Measurements from ENCODE around the gene NRSN2. TPM values are rescaled to one million over a fixed set of nuclear protein-coding genes. Genes with fewer than 3 reads are reported as not detected.
A peak's percentile ranks its signal among the peaks of the same experiment; 100 is the strongest.

Gene NRSN2
- total and polyA plus RNA-seq, 2 of the 4 experiments (the other 2 are of a cell fraction) = 9.9 to 101 TPM

DNA sequence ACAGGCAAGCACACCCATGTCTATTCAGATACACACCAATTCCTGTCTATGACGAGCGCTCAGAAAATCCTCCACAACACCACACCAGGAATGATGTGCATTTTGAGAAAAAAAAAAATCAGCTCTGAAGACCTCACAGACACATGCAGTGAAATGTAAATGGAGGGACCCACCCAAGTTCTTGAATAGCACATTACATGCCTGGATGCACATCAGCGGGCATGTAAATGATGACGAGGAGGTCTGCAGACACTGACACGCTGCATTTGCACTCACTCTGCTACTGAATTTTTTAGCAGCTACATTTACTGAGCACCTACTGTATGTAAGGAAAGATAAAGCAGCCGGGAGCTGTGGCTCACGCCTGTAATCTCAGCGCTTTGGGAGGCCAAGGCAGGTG is 14.7 kb downstream of the NRSN2 start:
- no peak overlapping the region for H2BK20ac ChIP-seq (ENCODE audit: low read depth, low read length)
- H2BK120ac ChIP-seq (ENCODE audit: low read depth, low read length) = 0 out of 2 replicates have a peak overlapping the region, but pooled peaks have one; percentile 25
- DNase-seq (no peak), ATAC-seq (ENCODE audit: low read depth) (no peak)
- no peak overlapping the region; a peak in 1 of 4 replicates for H4K8ac ChIP-seq (ENCODE audit: low read depth in 2 of 2, low read length in 2 of 2)
- WGBS, 2 experiments (ENCODE audit: extremely low coverage in 2 of 2, insufficient read length in 1 of 2) = 100% methylated on average over 2 of the region's 8 CpGs; no CpG with 5 or more reads in 1 of the 2 experiments
- no TSS peak for BruUV-seq (replicated peaks)
- no peak overlapping the region for H2AFZ ChIP-seq (replicated peaks; ENCODE audit: low read length, poor library complexity)
- no peak overlapping the region for H3K18ac ChIP-seq (ENCODE audit: low read depth, low read length)
- H3K4me1 ChIP-seq (ENCODE audit: control insufficient read depth, insufficient read depth, low read length) = peaks cover 26% of the 10 kb centered on the region
- H2AK9ac ChIP-seq (replicated peaks; ENCODE audit: low read depth, low read length, poor library complexity) = no peak overlapping the region
- no peak overlapping the region for H3K14ac ChIP-seq (replicated peaks; ENCODE audit: low read depth, low read length)
- no peak overlapping the region for H3K23ac ChIP-seq (ENCODE audit: low read depth, low read length)
- H2BK5ac ChIP-seq (ENCODE audit: low read depth, low read length, poor library complexity, severe bottlenecking) = no peak overlapping the region
- H3K4ac ChIP-seq (ENCODE audit: low read depth, low read length) = no peak overlapping the region
- no peak overlapping the region for H3K4me3 ChIP-seq (ENCODE audit: insufficient read depth, low read depth, low read length)
- no peak overlapping the region; the same call in 1 of the 2 replicates for H3K56ac ChIP-seq (ENCODE audit: extremely low read depth, insufficient read depth, low read length)
- POLR2A ChIA-PET (ENCODE audit: unreplicated experiment) = no interaction called here
- no peak overlapping the region for H3K9ac ChIP-seq (ENCODE audit: low read depth, low read length)
- dilution Hi-C loops (cut with HindIII; ENCODE audit: low sequenced_read_pairs, unreplicated experiment) = no loop called here
- peak overlapping the region; percentile 54 for H4K91ac ChIP-seq (ENCODE audit: insufficient read depth, low read depth, low read length)
- no peaks in the 10 kb centered on the region for H4K20me1 ChIP-seq (ENCODE audit: insufficient read depth, low read length)
- no peaks in the 10 kb centered on the region; a peak in 1 of 4 replicates for H3K79me1 ChIP-seq (ENCODE audit: low read depth in 1 of 2, low read length in 2 of 2)
- no peak overlapping the region for H4K5ac ChIP-seq (ENCODE audit: low read depth, low read length)
- H3K9me3 ChIP-seq (ENCODE audit: control insufficient read depth, insufficient read depth, low read length) = no peaks in the 10 kb centered on the region
- peaks cover 14% of the 10 kb centered on the region for H3K9me1 ChIP-seq (ENCODE audit: insufficient read depth, low read length)
- in situ Hi-C loops (cut with MboI; ENCODE audit: low sequenced_read_pairs) = no loop called here
- no peak overlapping the region for H3K27ac ChIP-seq (ENCODE audit: insufficient read depth, low read length)
- intact Hi-C loops (cut with micrococcal nuclease) = loop anchor here (2.0 kb wide), 1 partner anchor 47 kb away; the partner anchor contains the start of gene RBCK1
- H3K4me2 ChIP-seq (ENCODE audit: low read depth, low read length) = no peak overlapping the region
- H2BK15ac ChIP-seq (ENCODE audit: low read depth, low read length) = peak overlapping the region; percentile 14; the same call in 1 of the 3 replicates
- CTCF ChIA-PET = no interaction called here
- TF ChIP-seq MAZ (IDR thresholded peaks at IDR 0.05; ENCODE audit: borderline replicate concordance, low read depth, low read length) (no peak), MXI1 (IDR thresholded peaks at IDR 0.05; ENCODE audit: borderline replicate concordance, low read depth, low read length) (no peak), BHLHE40 (IDR thresholded peaks at IDR 0.05; ENCODE audit: low read depth, low read length) (no peak), RCOR1 (IDR thresholded peaks at IDR 0.05; ENCODE audit: insufficient replicate concordance, low read length) (no peak), NFE2L2 (IDR thresholded peaks at IDR 0.05; ENCODE audit: low read depth, low read length) (no peak), MAFK (IDR thresholded peaks at IDR 0.05; ENCODE audit: low read depth, low read length) (no peak), RFX5 (IDR thresholded peaks at IDR 0.05; ENCODE audit: low read depth, low read length) (no peak)
- TF ChIP-seq, protein P1, sequence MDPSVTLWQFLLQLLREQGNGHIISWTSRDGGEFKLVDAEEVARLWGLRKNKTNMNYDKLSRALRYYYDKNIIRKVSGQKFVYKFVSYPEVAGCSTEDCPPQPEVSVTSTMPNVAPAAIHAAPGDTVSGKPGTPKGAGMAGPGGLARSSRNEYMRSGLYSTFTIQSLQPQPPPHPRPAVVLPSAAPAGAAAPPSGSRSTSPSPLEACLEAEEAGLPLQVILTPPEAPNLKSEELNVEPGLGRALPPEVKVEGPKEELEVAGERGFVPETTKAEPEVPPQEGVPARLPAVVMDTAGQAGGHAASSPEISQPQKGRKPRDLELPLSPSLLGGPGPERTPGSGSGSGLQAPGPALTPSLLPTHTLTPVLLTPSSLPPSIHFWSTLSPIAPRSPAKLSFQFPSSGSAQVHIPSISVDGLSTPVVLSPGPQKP (IDR thresholded peaks at IDR 0.05; ENCODE audit: borderline replicate concordance, low read depth, low read length) = no peak
- TF ChIP-seq, protein P2, sequence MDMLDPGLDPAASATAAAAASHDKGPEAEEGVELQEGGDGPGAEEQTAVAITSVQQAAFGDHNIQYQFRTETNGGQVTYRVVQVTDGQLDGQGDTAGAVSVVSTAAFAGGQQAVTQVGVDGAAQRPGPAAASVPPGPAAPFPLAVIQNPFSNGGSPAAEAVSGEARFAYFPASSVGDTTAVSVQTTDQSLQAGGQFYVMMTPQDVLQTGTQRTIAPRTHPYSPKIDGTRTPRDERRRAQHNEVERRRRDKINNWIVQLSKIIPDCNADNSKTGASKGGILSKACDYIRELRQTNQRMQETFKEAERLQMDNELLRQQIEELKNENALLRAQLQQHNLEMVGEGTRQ (IDR thresholded peaks at IDR 0.05; ENCODE audit: low read depth, low read length) = no peak
- TF ChIP-seq, protein P3, sequence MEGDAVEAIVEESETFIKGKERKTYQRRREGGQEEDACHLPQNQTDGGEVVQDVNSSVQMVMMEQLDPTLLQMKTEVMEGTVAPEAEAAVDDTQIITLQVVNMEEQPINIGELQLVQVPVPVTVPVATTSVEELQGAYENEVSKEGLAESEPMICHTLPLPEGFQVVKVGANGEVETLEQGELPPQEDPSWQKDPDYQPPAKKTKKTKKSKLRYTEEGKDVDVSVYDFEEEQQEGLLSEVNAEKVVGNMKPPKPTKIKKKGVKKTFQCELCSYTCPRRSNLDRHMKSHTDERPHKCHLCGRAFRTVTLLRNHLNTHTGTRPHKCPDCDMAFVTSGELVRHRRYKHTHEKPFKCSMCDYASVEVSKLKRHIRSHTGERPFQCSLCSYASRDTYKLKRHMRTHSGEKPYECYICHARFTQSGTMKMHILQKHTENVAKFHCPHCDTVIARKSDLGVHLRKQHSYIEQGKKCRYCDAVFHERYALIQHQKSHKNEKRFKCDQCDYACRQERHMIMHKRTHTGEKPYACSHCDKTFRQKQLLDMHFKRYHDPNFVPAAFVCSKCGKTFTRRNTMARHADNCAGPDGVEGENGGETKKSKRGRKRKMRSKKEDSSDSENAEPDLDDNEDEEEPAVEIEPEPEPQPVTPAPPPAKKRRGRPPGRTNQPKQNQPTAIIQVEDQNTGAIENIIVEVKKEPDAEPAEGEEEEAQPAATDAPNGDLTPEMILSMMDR (conservative IDR thresholded peaks at IDR 0.05; ENCODE audit: low read depth, low read length) = no peak
- H2AK5ac ChIP-seq (ENCODE audit: low read depth, low read length) = no peak overlapping the region; the same call in 1 of the 2 replicates
- no peaks in the 10 kb centered on the region for H3K36me3 ChIP-seq (ENCODE audit: control insufficient read depth, insufficient read depth, low read length)
- no peaks in the 10 kb centered on the region for H3K27me3 ChIP-seq (ENCODE audit: control insufficient read depth, insufficient read depth, low read length)

Measured in IMR-90 (cell line).